ENCODE data around the gene ACY1.

- TF ChIP-seq CTCF (IDR thresholded peaks at IDR 0.05; ENCODE audit: extremely low read depth in 1 of 2, insufficient read depth in 1 of 2, low read depth in 1 of 2, low read length in 2 of 2): peak in 1 of 2 donors; percentile 36
- no peak for TF ChIP-seq POLR2A (IDR thresholded peaks at IDR 0.05; ENCODE audit: low read depth, low read length)
- no peak for TF ChIP-seq FOS (IDR thresholded peaks at IDR 0.05; ENCODE audit: borderline replicate concordance, insufficient read depth, low read length)
- TF ChIP-seq MAX (IDR thresholded peaks at IDR 0.05; ENCODE audit: insufficient read depth, insufficient read length): no peak
- no peak for TF ChIP-seq EZH2 (IDR thresholded peaks at IDR 0.05; ENCODE audit: borderline replicate concordance, low read depth, low read length, severe bottlenecking)
- no peak for TF ChIP-seq JUN (IDR thresholded peaks at IDR 0.05; ENCODE audit: borderline replicate concordance, insufficient read depth, insufficient read length, low read depth)
- TF ChIP-seq MYC (IDR thresholded peaks at IDR 0.05; ENCODE audit: low read depth, low read length): no peak
- TF ChIP-seq POLR2AphosphoS5 (IDR thresholded peaks at IDR 0.05; ENCODE audit: insufficient read depth, low read depth, low read length): no peak
Measured at GRCh38 chr3:51975852-51976549, 7.3 kb upstream of the ACY1 start.

Measured in endothelial cell of umbilical vein (primary cell).